GM21367 (cell line): ENCODE data around the gene EFCAB5.
A peak's percentile ranks its signal among the peaks of the same experiment; 100 is the strongest.
"Not testable (repeated sequence)": the region's sequence is repeated elsewhere in the genome, so short reads cannot be mapped to it uniquely, and the experiment has no call there.

ENCODE experiments used
- ATAC-seq: cut with Tn5 transposase; IDR thresholded peaks from one replicate; pipeline ENCODE4 v1.9.1; 2021; ENCODE audit not compliant: unreplicated experiment

The EFCAB5 gene

GRCh38 chr17:30092886-30093285 is 151.5 kb downstream of the EFCAB5 start:
- ATAC-seq: no peak

- ATAC-seq: no peak
Observed at GRCh38 chr17:30093463-30094147, 152.2 kb downstream of the EFCAB5 start.

- no peak for ATAC-seq
Observed at GRCh38 chr17:30095507-30096244, 154.2 kb downstream of the EFCAB5 start.

GRCh38 chr17:30101686-30102390 is 160.4 kb downstream of the EFCAB5 start:
- no peak for ATAC-seq

GRCh38 chr17:30103921-30104320 is 162.5 kb downstream of the EFCAB5 start:
- ATAC-seq: no peak

- no peak for ATAC-seq
Observed at GRCh38 chr17:30104575-30105339, 163.3 kb downstream of the EFCAB5 start.

- no peak for ATAC-seq
Observed at GRCh38 chr17:30112794-30113193, 171.4 kb downstream of the EFCAB5 start.

GRCh38 chr17:30113213-30113612 is 171.8 kb downstream of the EFCAB5 start:
- ATAC-seq: no peak

- no peak for ATAC-seq
Observed at GRCh38 chr17:30116345-30116660, 174.9 kb downstream of the EFCAB5 start.

- peak; percentile 75 for ATAC-seq
Observed at GRCh38 chr17:30116661-30117551, 175.5 kb downstream of the EFCAB5 start, which contains the start of gene NSRP1. TSS of gene NSRP1 (plus strand) at chr17:30116816. CDS start at chr17:30116844, 28 bp downstream.

- no peak for ATAC-seq
Observed at GRCh38 chr17:30117675-30118081, 176.2 kb downstream of the EFCAB5 start.

GRCh38 chr17:30118635-30119034 is 177.2 kb downstream of the EFCAB5 start:
- ATAC-seq: not testable (repeated sequence)

- ATAC-seq: no peak
Observed at GRCh38 chr17:30124273-30124796, 182.9 kb downstream of the EFCAB5 start.

- no peak for ATAC-seq
Observed at GRCh38 chr17:30130121-30130520, 188.7 kb downstream of the EFCAB5 start.

GRCh38 chr17:30132615-30133014 is 191.2 kb downstream of the EFCAB5 start:
- ATAC-seq: no peak

GRCh38 chr17:30133197-30133596 is 191.8 kb downstream of the EFCAB5 start:
- ATAC-seq: no peak

- ATAC-seq: no peak
Observed at GRCh38 chr17:30134551-30134950, 193.1 kb downstream of the EFCAB5 start.

- no peak for ATAC-seq
Observed at GRCh38 chr17:30137158-30137557, 195.7 kb downstream of the EFCAB5 start.

GRCh38 chr17:30147860-30148259 is 206.4 kb downstream of the EFCAB5 start:
- ATAC-seq: not testable (repeated sequence)

- ATAC-seq: no peak
Observed at GRCh38 chr17:30148376-30148775, 206.9 kb downstream of the EFCAB5 start.
